ENCODE measurements around the gene CDH23.

CDH23 gene

GRCh38 chr10:71433768-71434744, 37.3 kb downstream of the CDH23 start:
- TF ChIP-seq JUND (IDR thresholded peaks at IDR 0.05; ENCODE audit: low read depth): no peak
- in situ Hi-C loops (cut with HindIII; ENCODE audit: low pct_unique_long_range_greater_than_20kb, low sequenced_read_pairs): no loop called here
- no peak for DNase-seq (ENCODE audit: low read depth in 1 of 2, low spot score in 1 of 2)

GRCh38 chr10:71434760-71435394, 38.2 kb downstream of the CDH23 start:
- no peak for DNase-seq (ENCODE audit: low read depth in 1 of 2, low spot score in 1 of 2)
- no peak for TF ChIP-seq JUND (IDR thresholded peaks at IDR 0.05; ENCODE audit: low read depth)
- in situ Hi-C loops (cut with HindIII; ENCODE audit: low pct_unique_long_range_greater_than_20kb, low sequenced_read_pairs): no loop called here

GRCh38 chr10:71435571-71436267, 39.0 kb downstream of the CDH23 start:
- in situ Hi-C loops (cut with HindIII; ENCODE audit: low pct_unique_long_range_greater_than_20kb, low sequenced_read_pairs): no loop called here
- no peak for TF ChIP-seq JUND (IDR thresholded peaks at IDR 0.05; ENCODE audit: low read depth)
- no peak for DNase-seq (ENCODE audit: low read depth in 1 of 2, low spot score in 1 of 2)

- in situ Hi-C loops (cut with HindIII; ENCODE audit: low pct_unique_long_range_greater_than_20kb, low sequenced_read_pairs): no loop called here
These were observed 39.8 kb downstream of the CDH23 start for GRCh38 chr10:71436268-71437125.

GRCh38 chr10:71437537-71438092, 40.9 kb downstream of the CDH23 start:
- in situ Hi-C loops (cut with HindIII; ENCODE audit: low pct_unique_long_range_greater_than_20kb, low sequenced_read_pairs): no loop called here
- DNase-seq (ENCODE audit: low read depth in 1 of 2, low spot score in 1 of 2): no peak
- TF ChIP-seq JUND (IDR thresholded peaks at IDR 0.05; ENCODE audit: low read depth): no peak

More at GRCh38 chr10:71436268-71437125, 39.8 kb downstream of the CDH23 start:
- no peak for DNase-seq (ENCODE audit: low read depth in 1 of 2, low spot score in 1 of 2)
- no peak for TF ChIP-seq JUND (IDR thresholded peaks at IDR 0.05; ENCODE audit: low read depth)

- in situ Hi-C loops (cut with HindIII; ENCODE audit: low pct_unique_long_range_greater_than_20kb, low sequenced_read_pairs): no loop called here
- TF ChIP-seq JUND (IDR thresholded peaks at IDR 0.05; ENCODE audit: low read depth): no peak
- no peak for DNase-seq (ENCODE audit: low read depth in 1 of 2, low spot score in 1 of 2)
These were observed 42.0 kb downstream of the CDH23 start for GRCh38 chr10:71438761-71439160.

- in situ Hi-C loops (cut with HindIII; ENCODE audit: low pct_unique_long_range_greater_than_20kb, low sequenced_read_pairs): no loop called here
- no peak for TF ChIP-seq JUND (IDR thresholded peaks at IDR 0.05; ENCODE audit: low read depth)
These were observed 43.1 kb downstream of the CDH23 start for GRCh38 chr10:71439670-71440425.

GRCh38 chr10:71440506-71441035, 43.9 kb downstream of the CDH23 start:
- in situ Hi-C loops (cut with HindIII; ENCODE audit: low pct_unique_long_range_greater_than_20kb, low sequenced_read_pairs): no loop called here

More at GRCh38 chr10:71439670-71440425, 43.1 kb downstream of the CDH23 start:
- no peak for DNase-seq (ENCODE audit: low read depth in 1 of 2, low spot score in 1 of 2)

GRCh38 chr10:71442000-71442399, 45.3 kb downstream of the CDH23 start:
- no peak for DNase-seq (ENCODE audit: low read depth in 1 of 2, low spot score in 1 of 2)
- no peak for TF ChIP-seq JUND (IDR thresholded peaks at IDR 0.05; ENCODE audit: low read depth)
- in situ Hi-C loops (cut with HindIII; ENCODE audit: low pct_unique_long_range_greater_than_20kb, low sequenced_read_pairs): no loop called here

More at GRCh38 chr10:71440506-71441035, 43.9 kb downstream of the CDH23 start:
- DNase-seq (ENCODE audit: low read depth in 1 of 2, low spot score in 1 of 2): no peak
- no peak for TF ChIP-seq JUND (IDR thresholded peaks at IDR 0.05; ENCODE audit: low read depth)

GRCh38 chr10:71442859-71443570, 46.3 kb downstream of the CDH23 start:
- DNase-seq (ENCODE audit: low read depth in 1 of 2, low spot score in 1 of 2): no peak
- in situ Hi-C loops (cut with HindIII; ENCODE audit: low pct_unique_long_range_greater_than_20kb, low sequenced_read_pairs): no loop called here
- TF ChIP-seq JUND (IDR thresholded peaks at IDR 0.05; ENCODE audit: low read depth): no peak

All from T47D (cell line).